Hematopoietic multipotent progenitor cell treated with erythropoietin and hydrocortisone succinate and interleukin-3 and kit ligand, for 8 days (in vitro differentiated cells): Measurements from ENCODE around the gene MYH14.

Source experiments
- DNase-seq: peaks from one replicate; pipeline ENCODE4 v3.0.0-alpha.2; 2015

Gene MYH14

GRCh38 chr19:50266041-50266440, 62.6 kb downstream of the MYH14 start:
- no peak for DNase-seq

- DNase-seq: no peak
These were observed 63.5 kb downstream of the MYH14 start for GRCh38 chr19:50266896-50267295.

- DNase-seq: no peak
These were observed 64.6 kb downstream of the MYH14 start for GRCh38 chr19:50268041-50268440.

- no peak for DNase-seq
These were observed 65.1 kb downstream of the MYH14 start for GRCh38 chr19:50268501-50268900.

GRCh38 chr19:50269653-50270052, 66.2 kb downstream of the MYH14 start:
- peak; percentile 61 for DNase-seq

- DNase-seq: no peak
These were observed 69.0 kb downstream of the MYH14 start for GRCh38 chr19:50272263-50272897.

GRCh38 chr19:50273821-50274220, 70.4 kb downstream of the MYH14 start:
- DNase-seq: no peak

GRCh38 chr19:50275577-50276368, 72.4 kb downstream of the MYH14 start:
- no peak for DNase-seq

GRCh38 chr19:50276370-50277063, 73.1 kb downstream of the MYH14 start:
- no peak for DNase-seq

GRCh38 chr19:50277966-50278580, 74.7 kb downstream of the MYH14 start:
- no peak for DNase-seq

GRCh38 chr19:50280074-50280473, 76.7 kb downstream of the MYH14 start:
- DNase-seq: no peak

- DNase-seq: no peak
These were observed 77.6 kb downstream of the MYH14 start for GRCh38 chr19:50280983-50281382.

GRCh38 chr19:50281491-50281890, 78.1 kb downstream of the MYH14 start:
- DNase-seq: no peak

- no peak for DNase-seq
These were observed 82.4 kb downstream of the MYH14 start for GRCh38 chr19:50285833-50286232.

GRCh38 chr19:50286443-50286842, 83.0 kb downstream of the MYH14 start:
- no peak for DNase-seq

GRCh38 chr19:50287331-50287730, 83.9 kb downstream of the MYH14 start:
- DNase-seq: no peak

- DNase-seq: no peak
These were observed 85.5 kb downstream of the MYH14 start for GRCh38 chr19:50288954-50289353.

GRCh38 chr19:50290011-50290410, 86.6 kb downstream of the MYH14 start:
- no peak for DNase-seq

GRCh38 chr19:50290775-50291174, 87.4 kb downstream of the MYH14 start:
- no peak for DNase-seq

GRCh38 chr19:50292216-50292827, 88.9 kb downstream of the MYH14 start:
- DNase-seq: no peak

GRCh38 chr19:50293263-50294004, 90.0 kb downstream of the MYH14 start:
- no peak for DNase-seq

GRCh38 chr19:50300051-50300450, 96.6 kb downstream of the MYH14 start:
- no peak for DNase-seq
